Gastrocnemius medialis (tissue), 4 donors: Measurements from ENCODE around the gene OTULIN. TPM values are rescaled to one million over a fixed set of nuclear protein-coding genes. Genes with fewer than 3 reads are reported as not detected.
A peak's percentile ranks its signal among the peaks of the same experiment; 100 is the strongest.

Experiments
- ATAC-seq, 2 donors: fragments of 150-250 bp; one replicate each; pipeline ENCODE4 v1.9.1; 2016
- DNase-seq, 2 donors: peaks; one replicate each; pipeline ENCODE4 v3.0.0-alpha.2; 2019
- H3K27ac ChIP-seq, 4 donors: fragments of 200-600 bp; sonication (generic); 1 replicate in 1 of 4; 2 replicates in 3 of 4; pipeline ENCODE4 v1.5.1; 2016 to 2018; ENCODE audit warnings: mild to moderate bottlenecking in 2 of 4, moderate library complexity in 1 of 4
- H3K27me3 ChIP-seq, 3 donors: fragments of 200-600 bp; sonication (generic) in 2 of 3; 1 replicate in 1 of 3; 2 replicates in 2 of 3; pipeline versions ENCODE4 v1.5.1 to v1.6.0; 2016 to 2019; ENCODE audit warnings: mild to moderate bottlenecking in 1 of 3, moderate library complexity in 1 of 3
- H3K36me3 ChIP-seq, 2 donors: fragments of 200-600 bp; sonication (generic) in 1 of 2; one replicate each; pipeline ENCODE4 v1.5.1; 2017 to 2018
- H3K4me1 ChIP-seq, 2 donors: fragments of 200-600 bp; sonication (generic) in 1 of 2; one replicate each; pipeline ENCODE4 v1.5.1; 2016 to 2017; ENCODE audit warnings: mild to moderate bottlenecking in 2 of 2
- H3K4me3 ChIP-seq, 4 donors: fragments of 200-600 bp; sonication (generic) in 3 of 4; 1 replicate in 1 of 4; 2 replicates in 3 of 4; pipeline ENCODE4 v1.5.1; 2016 to 2019; ENCODE audit warnings: mild to moderate bottlenecking in 2 of 4
- H3K9me3 ChIP-seq, 3 donors: fragments of 200-600 bp; sonication (generic) in 2 of 3; 1 replicate in 1 of 3; 2 replicates in 2 of 3; pipeline ENCODE4 v1.5.1; 2016 to 2019
- POLR2A ChIP-seq, 2 donors: fragments of 450-650 bp; IDR thresholded peaks; one replicate each; pipeline ENCODE4 v1.6.1; 2017; ENCODE audit warnings: antibody characterized with exemption in 2 of 2, mild to moderate bottlenecking in 2 of 2, moderate library complexity in 2 of 2
- in situ Hi-C, 4 donors: fragments of 200-750 bp; cut with MboI; loops; one replicate each; pipeline versions ENCODE4 v1.15.0 to v1.8.0; 2017; ENCODE audit warnings: low sequenced_read_pairs in 4 of 4
- intact Hi-C: fragments of 100-400 bp; cut with DNase I; formaldehyde crosslinking; loops from one replicate; pipeline ENCODE4 v1.15.1; 2023; ENCODE audit warnings: low total_unique reads
- total RNA-seq, 4 donors: library from RNA; depleted of rRNA; stranded (reverse); fragments of >200 nt; gene quantifications; one replicate each; pipeline versions ENCODE4 v1.1.0 to v1.2.3, GENCODE V29; 2016
- TF ChIP-seq, protein P1 (sequence below), 5 experiments: fragments of 450-650 bp in 3 of 5; fragments of 200-600 bp in 2 of 5; sonication (generic) in 2 of 5; IDR thresholded peaks in 4 of 5; conservative IDR thresholded peaks in 1 of 5; 1 replicate in 4 of 5; 2 replicates in 1 of 5; pipeline ENCODE4 v1.5.1; 2016 to 2019; ENCODE audit warnings: antibody characterized with exemption in 5 of 5, mild to moderate bottlenecking in 3 of 5, moderate library complexity in 3 of 5

The OTULIN gene
- total RNA-seq, 4 donors from 2014 or later, result 15.1 to 28.3 (median 20.2) TPM

DNA sequence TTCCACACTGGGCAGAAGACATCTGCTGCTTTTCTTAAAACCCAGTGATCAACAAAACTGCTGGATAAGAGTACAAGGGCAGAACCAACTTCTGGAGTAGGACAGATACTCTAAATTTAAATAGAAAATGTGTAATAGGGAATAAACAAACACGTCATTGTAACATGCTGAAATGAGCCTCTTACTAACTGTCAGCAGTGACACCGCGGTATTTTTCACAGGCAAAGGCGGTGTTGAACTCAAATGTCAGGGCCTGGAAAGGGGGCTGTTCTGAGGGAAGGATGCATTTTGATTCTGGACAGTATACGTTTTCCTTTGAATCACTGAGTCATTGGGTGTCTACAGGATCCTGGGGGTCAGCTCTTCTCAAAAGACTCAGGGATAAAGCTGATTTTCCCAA, 73.5 kb downstream of the OTULIN start:
- no peaks in the 10 kb centered on the region for H3K9me3 ChIP-seq
- DNase-seq (no peak), ATAC-seq (no peak)
- TF ChIP-seq, protein P1, sequence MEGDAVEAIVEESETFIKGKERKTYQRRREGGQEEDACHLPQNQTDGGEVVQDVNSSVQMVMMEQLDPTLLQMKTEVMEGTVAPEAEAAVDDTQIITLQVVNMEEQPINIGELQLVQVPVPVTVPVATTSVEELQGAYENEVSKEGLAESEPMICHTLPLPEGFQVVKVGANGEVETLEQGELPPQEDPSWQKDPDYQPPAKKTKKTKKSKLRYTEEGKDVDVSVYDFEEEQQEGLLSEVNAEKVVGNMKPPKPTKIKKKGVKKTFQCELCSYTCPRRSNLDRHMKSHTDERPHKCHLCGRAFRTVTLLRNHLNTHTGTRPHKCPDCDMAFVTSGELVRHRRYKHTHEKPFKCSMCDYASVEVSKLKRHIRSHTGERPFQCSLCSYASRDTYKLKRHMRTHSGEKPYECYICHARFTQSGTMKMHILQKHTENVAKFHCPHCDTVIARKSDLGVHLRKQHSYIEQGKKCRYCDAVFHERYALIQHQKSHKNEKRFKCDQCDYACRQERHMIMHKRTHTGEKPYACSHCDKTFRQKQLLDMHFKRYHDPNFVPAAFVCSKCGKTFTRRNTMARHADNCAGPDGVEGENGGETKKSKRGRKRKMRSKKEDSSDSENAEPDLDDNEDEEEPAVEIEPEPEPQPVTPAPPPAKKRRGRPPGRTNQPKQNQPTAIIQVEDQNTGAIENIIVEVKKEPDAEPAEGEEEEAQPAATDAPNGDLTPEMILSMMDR (IDR thresholded peaks at IDR 0.05 in 4 of 5, conservative IDR thresholded peaks at IDR 0.05 in 1 of 5), result no peak
- TF ChIP-seq POLR2A (IDR thresholded peaks at IDR 0.05), result no peak
- intact Hi-C loops, result no loop called here
- no peaks in the 10 kb centered on the region for H3K27me3 ChIP-seq
- peak overlapping the region in 3 of 4 donors; percentile 60 to 75 (median 62) for H3K27ac ChIP-seq
- H3K36me3 ChIP-seq, result peaks cover 0 to 16% of the 10 kb centered on the region in 2 donors
- peaks cover 31 to 32% of the 10 kb centered on the region in 2 donors for H3K4me1 ChIP-seq
- in situ Hi-C loops, result loop anchor here in 2 of 4 donors (25.0 kb wide), 1 partner anchor 124 kb away; the partner anchor contains the start of gene ANKH (in 2 of the 2)
- H3K4me3 ChIP-seq, result no peak overlapping the region

DNA sequence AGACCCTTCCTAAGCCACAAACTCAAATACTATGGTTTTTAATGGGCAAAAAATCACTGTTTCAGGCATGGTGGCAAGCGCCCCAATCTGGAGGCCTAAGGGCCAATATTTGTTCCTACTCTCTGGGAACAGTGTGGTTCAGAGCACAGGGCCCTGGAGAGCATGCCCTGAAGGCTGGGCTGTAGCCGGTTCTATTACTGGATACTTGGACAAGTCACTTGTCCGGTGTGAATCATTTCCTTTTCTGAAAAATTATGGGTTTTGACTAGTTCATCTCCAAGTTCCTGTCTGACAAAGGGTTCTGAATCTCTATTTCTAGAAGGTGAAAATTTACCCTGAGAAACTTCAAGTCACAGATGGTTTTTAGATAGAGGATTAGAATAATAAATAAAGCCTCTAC, 75.0 kb downstream of the OTULIN start:
- no peak for DNase-seq
- ATAC-seq, result no peak
- in situ Hi-C loops (loop anchor here in 2 of 4 donors (25.0 kb wide), 1 partner anchor 123 kb away; the partner anchor contains the start of gene ANKH (in 2 of the 2)), intact Hi-C loops (no loop called here)
- Histone ChIP-seq H3K27me3 (no peaks in the 10 kb centered on the region), H3K4me1 (peaks cover 41 to 42% of the 10 kb centered on the region in 2 donors), H3K9me3 (no peaks in the 10 kb centered on the region), H3K27ac (peak overlapping the region in 3 of 4 donors; percentile 12 to 53 (median 47)), H3K36me3 (peaks cover 0 to 11% of the 10 kb centered on the region in 2 donors), H3K4me3 (no peak overlapping the region)
- no peak for TF ChIP-seq POLR2A (IDR thresholded peaks at IDR 0.05)
- TF ChIP-seq, protein P1 (IDR thresholded peaks at IDR 0.05 in 4 of 5, conservative IDR thresholded peaks at IDR 0.05 in 1 of 5), result no peak

DNA sequence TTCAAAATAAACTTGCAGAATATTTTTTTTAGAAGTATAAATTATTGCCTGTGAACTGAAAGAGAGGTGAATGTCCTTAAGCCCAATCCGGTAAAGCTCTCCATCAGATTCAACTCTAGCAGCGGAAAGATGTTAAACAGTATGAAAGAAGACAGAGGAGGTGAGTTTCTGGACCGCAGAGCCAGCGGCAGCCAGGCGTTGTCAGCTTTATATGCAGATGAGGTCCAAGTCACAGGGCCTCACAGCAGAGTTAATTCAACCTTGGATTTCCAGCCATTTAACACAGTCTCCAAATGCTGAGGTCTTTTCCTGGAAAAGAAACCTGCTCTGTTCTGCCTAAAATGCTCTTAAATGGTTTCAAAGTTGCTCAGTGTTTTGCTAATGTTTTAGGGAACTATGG, 75.5 kb downstream of the OTULIN start:
- intact Hi-C loops, result no loop called here
- Histone ChIP-seq H3K36me3 (peaks cover 0 to 10% of the 10 kb centered on the region in 2 donors), H3K27ac (peak overlapping the region in 3 of 4 donors; percentile 12 to 53 (median 47)), H3K4me3 (no peak overlapping the region), H3K27me3 (no peaks in the 10 kb centered on the region), H3K9me3 (no peaks in the 10 kb centered on the region), H3K4me1 (peaks cover 46% of the 10 kb centered on the region in 2 donors)
- ATAC-seq (no peak), DNase-seq (no peak)
- in situ Hi-C loops, result loop anchor here in 2 of 4 donors (25.0 kb wide), 1 partner anchor 122 kb away; the partner anchor contains the start of gene ANKH (in 2 of the 2)
- TF ChIP-seq, protein P1 (IDR thresholded peaks at IDR 0.05 in 4 of 5, conservative IDR thresholded peaks at IDR 0.05 in 1 of 5), result no peak
- TF ChIP-seq POLR2A (IDR thresholded peaks at IDR 0.05), result no peak

DNA sequence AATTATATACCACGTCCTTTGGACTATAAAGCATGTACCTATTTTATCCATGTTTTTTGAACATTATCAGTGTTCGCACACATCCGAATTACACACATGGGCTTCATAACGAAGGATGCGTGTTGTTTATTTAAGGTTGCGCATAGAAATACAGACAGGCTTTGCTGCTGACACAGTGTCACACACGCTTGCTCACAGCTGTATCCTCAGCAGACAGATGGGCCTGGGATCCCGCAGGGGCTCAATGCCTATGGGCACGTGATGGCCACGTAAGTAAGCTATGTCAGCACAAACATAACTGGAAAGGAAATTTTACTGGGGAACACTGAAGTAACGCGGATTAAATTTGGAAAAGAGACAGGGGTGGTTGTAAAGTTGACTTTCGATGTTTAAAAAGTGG, 76.6 kb downstream of the OTULIN start:
- Histone ChIP-seq H3K9me3 (no peaks in the 10 kb centered on the region), H3K4me1 (peaks cover 46 to 54% of the 10 kb centered on the region in 2 donors), H3K27ac (peak overlapping the region in 1 of 4 donors; percentile 25), H3K27me3 (no peaks in the 10 kb centered on the region), H3K36me3 (peaks cover 0 to 10% of the 10 kb centered on the region in 2 donors), H3K4me3 (no peak overlapping the region)
- in situ Hi-C loops (loop anchor here in 2 of 4 donors (25.0 kb wide), 1 partner anchor 121 kb away; the partner anchor contains the start of gene ANKH (in 2 of the 2)), intact Hi-C loops (no loop called here)
- ATAC-seq, result no peak
- TF ChIP-seq, protein P1 (IDR thresholded peaks at IDR 0.05 in 4 of 5, conservative IDR thresholded peaks at IDR 0.05 in 1 of 5), result no peak
- no peak for TF ChIP-seq POLR2A (IDR thresholded peaks at IDR 0.05)
- no peak for DNase-seq
